ENCODE measurements around the gene DGCR8. TPM values are rescaled to one million over a fixed set of nuclear protein-coding genes. Genes with fewer than 3 reads are reported as not detected.

Gene DGCR8
- total RNA-seq = 10 to 100 TPM; 38.4 to 48.1 (median 45.1) TPM
- 28.2 TPM for total RNA-seq (2013)
- total RNA-seq = 27.5 to 120 (median 53.4) reads per million in 29 experiments

DNA sequence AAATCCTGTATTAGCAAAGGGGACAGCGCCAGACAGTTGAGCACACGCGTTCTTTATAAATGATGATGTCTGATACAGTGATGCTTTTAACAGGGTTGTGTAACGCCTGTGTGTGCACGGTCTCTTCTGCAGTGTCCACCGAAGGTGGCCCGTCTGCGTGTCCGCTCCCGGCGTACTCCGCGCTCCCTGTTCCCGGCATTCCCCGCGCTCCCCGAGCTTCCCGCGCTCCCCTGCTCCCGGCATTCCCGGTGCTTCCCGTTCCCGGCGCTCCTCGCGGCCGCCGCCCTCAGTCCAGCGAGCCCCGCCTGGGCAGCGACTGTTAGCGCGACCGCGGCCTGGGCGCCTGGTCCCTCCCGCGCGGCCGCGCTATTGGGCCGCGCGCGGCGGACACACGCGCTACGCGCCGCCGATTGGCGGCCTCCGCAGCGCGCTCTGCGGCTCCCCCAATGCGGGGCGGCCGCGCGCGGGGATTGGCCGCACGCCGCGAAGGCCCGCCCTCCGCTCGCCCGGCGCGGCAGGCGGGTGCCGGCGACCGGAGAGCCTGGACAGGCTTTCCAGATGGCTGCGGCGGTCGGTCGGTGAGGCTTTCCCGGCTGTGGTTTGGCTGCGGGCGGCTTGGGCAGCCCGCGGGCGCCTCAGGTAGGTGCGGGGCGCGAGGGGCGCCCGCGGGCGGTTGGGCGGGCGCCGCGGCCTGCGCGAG is at the start of gene DGCR8:
DGCR8 (plus strand) TSS at position 497 of the 700 bp plus-strand sequence. CDS start 5,723 bp downstream, outside the sequence.
- H3K36me3 ChIP-seq (ENCODE audit: control insufficient read depth in 2 of 2, extremely low read depth in 1 of 2, insufficient read depth in 1 of 2, low read length in 1 of 2) = peaks cover 0 to 5% of the 10 kb centered on the region in 2 donors
- H3K9me3 ChIP-seq = no peaks in the 10 kb centered on the region
- ATAC-seq (replicated peaks in 1 of 4) (peak; percentile 93 to 96 (median 95)), DNase-seq (peak; percentile 36 to 88 (median 60))
- H3K27me3 ChIP-seq (replicated peaks in 1 of 2; ENCODE audit: control insufficient read depth in 2 of 2, extremely low read depth in 1 of 2, insufficient read depth in 2 of 2, low read length in 1 of 2) = no peaks in the 10 kb centered on the region
- no peaks in the 10 kb centered on the region for H3K9me3 Mint-ChIP-seq
- H3K4me3 Mint-ChIP-seq = peak within 1 kb of the TSS; percentile 77 to 89 (median 88)
- ChIA-PET CTCF (no interaction called here), POLR2A (no interaction called here)
- peaks cover 42 to 45% (median 43%) of the 10 kb centered on the region in 3 donors for H3K4me1 Mint-ChIP-seq
- peak within 1 kb of the TSS; percentile 89 to 92 for H3K4me3 ChIP-seq (ENCODE audit: control insufficient read depth in 1 of 2, extremely low read depth in 1 of 2, low read length in 1 of 2)
- peak within 1 kb of the TSS; percentile 60 for H3K27ac ChIP-seq (ENCODE audit: low read length)
- no peaks in the 10 kb centered on the region for H3K36me3 Mint-ChIP-seq
- no peaks in the 10 kb centered on the region for H3K27me3 Mint-ChIP-seq
- under 1% methylated on average over 100 of the region's 100 CpGs for WGBS (ENCODE audit: insufficient coverage)
- peak within 1 kb of the TSS; percentile 73 to 89 for H3K27ac Mint-ChIP-seq
- peaks cover 17 to 51% of the 10 kb centered on the region in 2 experiments for H3K4me1 ChIP-seq (ENCODE audit: control insufficient read depth in 1 of 2, extremely low read depth in 1 of 2, insufficient read depth in 2 of 2, low read length in 2 of 2)

DNA sequence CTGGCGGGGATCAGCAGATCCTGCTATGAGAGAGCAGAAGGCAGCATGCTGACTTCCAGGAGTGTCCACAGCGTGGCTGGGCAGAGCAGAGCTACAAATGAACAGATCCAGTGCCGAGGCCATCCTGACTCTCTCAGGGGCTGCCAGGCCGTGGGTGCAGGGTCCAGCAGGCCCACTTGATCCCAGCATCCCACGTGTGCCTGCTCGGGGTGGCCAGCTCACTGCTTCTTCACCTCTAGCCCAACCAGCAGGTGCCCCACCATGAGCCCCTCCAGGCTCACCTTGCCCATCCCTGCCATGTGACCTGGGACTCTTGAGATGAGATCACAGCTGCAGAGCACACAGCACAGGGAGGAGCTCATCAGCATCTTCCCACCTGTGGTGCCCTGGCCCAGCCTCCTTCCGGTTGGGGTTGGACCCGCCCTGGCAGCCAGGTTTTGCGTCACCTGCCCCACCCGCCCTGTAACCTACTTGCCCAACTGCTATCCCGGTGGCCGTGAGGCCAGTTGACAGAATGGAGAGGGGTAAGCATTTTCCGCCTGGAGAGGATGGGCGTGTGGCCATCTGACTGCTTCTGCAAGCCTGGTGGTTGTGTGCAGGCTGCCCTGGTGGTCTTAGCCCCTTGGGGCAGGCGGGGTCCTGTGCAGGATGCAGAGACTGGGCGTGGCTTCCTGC is 48.2 kb upstream of the DGCR8 start:
- peak in 25 of 35 experiments; percentile 15 to 53 (median 31) for DNase-seq
- Histone ChIP-seq H3K36me3 (ENCODE audit: control insufficient read depth in 2 of 2, extremely low read depth in 1 of 2, insufficient read depth in 1 of 2, low read length in 1 of 2) (peaks cover 5 to 12% of the 10 kb centered on the region in 2 donors), H3K27ac (ENCODE audit: low read length) (no peak overlapping the region), H3K4me3 (ENCODE audit: control insufficient read depth in 1 of 2, extremely low read depth in 1 of 2, low read length in 1 of 2) (no peak overlapping the region), H3K4me1 (ENCODE audit: control insufficient read depth in 1 of 2, extremely low read depth in 1 of 2, insufficient read depth in 2 of 2, low read length in 2 of 2) (peaks cover 0 to 35% of the 10 kb centered on the region in 2 experiments), H3K27me3 (replicated peaks in 1 of 2; ENCODE audit: control insufficient read depth in 2 of 2, extremely low read depth in 1 of 2, insufficient read depth in 2 of 2, low read length in 1 of 2) (no peaks in the 10 kb centered on the region), H3K9me3 (no peaks in the 10 kb centered on the region)
- WGBS (ENCODE audit: insufficient coverage) = 91% methylated on average over 8 of the region's 16 CpGs
- no peaks in the 10 kb centered on the region for H3K9me3 Mint-ChIP-seq
- peaks cover 2% of the 10 kb centered on the region for H3K36me3 Mint-ChIP-seq
- H3K4me3 Mint-ChIP-seq = no peak overlapping the region
- no peak overlapping the region for H3K27ac Mint-ChIP-seq
- peak; percentile 64 to 80 (median 75) for ATAC-seq (replicated peaks in 1 of 4)
- H3K27me3 Mint-ChIP-seq = no peaks in the 10 kb centered on the region
- POLR2A ChIA-PET = no interaction called here
- CTCF ChIA-PET = interaction anchor here in 1 of 2 donors (0.5 kb wide), 1 partner anchor 386 kb away, joined by 3 read pairs; no protein-coding TSS in a partner anchor
- peaks cover 29 to 38% (median 37%) of the 10 kb centered on the region in 3 donors for H3K4me1 Mint-ChIP-seq

DNA sequence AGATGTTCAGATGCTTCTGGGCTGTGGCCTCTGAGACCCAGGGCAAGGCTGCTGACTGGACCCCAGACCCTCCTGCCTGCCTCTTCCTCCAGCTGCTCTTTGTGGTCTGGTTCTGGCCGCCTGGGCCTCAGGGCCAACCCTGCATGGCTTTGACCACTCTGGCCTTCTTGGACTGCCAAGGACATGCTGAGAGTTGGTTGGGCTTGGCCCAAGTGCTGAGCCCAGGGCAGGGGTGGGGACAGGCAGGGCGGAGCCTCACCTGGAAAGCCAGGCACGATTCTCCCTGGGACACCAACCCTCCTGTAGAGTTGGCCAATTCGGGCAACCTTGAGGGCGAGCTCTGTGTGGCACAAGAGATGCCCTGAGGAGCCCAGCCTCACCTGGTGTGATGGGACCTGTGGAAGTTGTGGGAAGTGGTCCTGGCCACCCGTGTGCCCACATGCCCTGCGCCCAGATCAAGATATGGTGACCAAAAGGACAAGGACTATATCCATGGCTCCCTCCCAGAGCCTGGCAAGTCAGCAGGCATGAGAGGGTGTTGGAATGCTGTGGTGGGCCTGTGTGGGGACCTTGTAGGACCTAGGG is 47.5 kb upstream of the DGCR8 start:
- Mint-ChIP-seq H3K27me3 (no peaks in the 10 kb centered on the region), H3K4me1 (peaks cover 25 to 38% (median 34%) of the 10 kb centered on the region in 3 donors), H3K4me3 (no peak overlapping the region), H3K36me3 (peaks cover 9% of the 10 kb centered on the region), H3K27ac (no peak overlapping the region), H3K9me3 (no peaks in the 10 kb centered on the region)
- no peaks in the 10 kb centered on the region for H3K9me3 ChIP-seq
- ChIA-PET CTCF (no interaction called here), POLR2A (no interaction called here)
- H3K27me3 ChIP-seq (replicated peaks in 1 of 2; ENCODE audit: control insufficient read depth in 2 of 2, extremely low read depth in 1 of 2, insufficient read depth in 2 of 2, low read length in 1 of 2) = no peaks in the 10 kb centered on the region
- H3K36me3 ChIP-seq (ENCODE audit: control insufficient read depth in 2 of 2, extremely low read depth in 1 of 2, insufficient read depth in 1 of 2, low read length in 1 of 2) = peaks cover 5 to 14% of the 10 kb centered on the region in 2 donors
- WGBS (ENCODE audit: insufficient coverage) = 91% methylated on average over 6 of the region's 7 CpGs
- peak overlapping the region; percentile 0 for H3K27ac ChIP-seq (ENCODE audit: low read length)
- peaks cover 0 to 35% of the 10 kb centered on the region in 2 experiments for H3K4me1 ChIP-seq (ENCODE audit: control insufficient read depth in 1 of 2, extremely low read depth in 1 of 2, insufficient read depth in 2 of 2, low read length in 2 of 2)
- H3K4me3 ChIP-seq (ENCODE audit: control insufficient read depth in 1 of 2, extremely low read depth in 1 of 2, low read length in 1 of 2) = no peak overlapping the region
- DNase-seq (no peak), ATAC-seq (replicated peaks in 1 of 4) (no peak)

DNA sequence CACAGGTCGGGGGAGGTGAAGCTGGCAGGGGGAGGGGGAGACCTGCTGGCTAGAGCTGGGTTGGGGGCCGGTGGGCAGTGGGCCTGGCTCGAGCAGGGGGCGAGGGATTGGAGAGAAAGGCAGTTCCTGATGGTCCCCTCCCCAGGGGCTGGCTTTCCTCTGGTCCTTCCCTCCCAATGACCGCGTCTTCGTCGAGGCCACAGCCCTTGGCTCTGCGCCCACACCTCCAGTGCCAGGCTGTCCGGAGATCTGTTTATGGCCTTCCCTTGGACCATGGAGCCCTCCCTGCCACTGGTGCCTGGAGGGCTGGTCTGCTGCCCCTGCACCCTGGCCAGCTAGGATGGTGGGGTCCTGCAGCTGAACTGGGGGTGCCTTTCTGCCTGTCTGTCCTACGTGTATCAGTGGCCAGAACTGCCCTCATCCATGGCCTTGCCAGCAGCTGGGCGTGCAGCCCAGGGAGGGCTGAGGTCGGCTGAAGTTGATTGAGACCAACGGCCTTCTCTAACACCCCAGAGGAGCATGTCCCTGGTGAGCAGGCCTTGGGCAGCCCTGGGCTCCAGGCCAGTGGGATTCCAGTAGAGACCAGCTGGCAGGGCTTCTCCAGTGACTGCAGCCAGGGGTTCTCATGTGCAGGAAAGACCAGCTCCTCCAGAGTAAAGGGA is 46.9 kb upstream of the DGCR8 start:
- Histone ChIP-seq H3K4me1 (ENCODE audit: control insufficient read depth in 1 of 2, extremely low read depth in 1 of 2, insufficient read depth in 2 of 2, low read length in 2 of 2) (peaks cover 0 to 35% of the 10 kb centered on the region in 2 experiments), H3K4me3 (ENCODE audit: control insufficient read depth in 1 of 2, extremely low read depth in 1 of 2, low read length in 1 of 2) (no peak overlapping the region), H3K27ac (ENCODE audit: low read length) (no peak overlapping the region), H3K27me3 (replicated peaks in 1 of 2; ENCODE audit: control insufficient read depth in 2 of 2, extremely low read depth in 1 of 2, insufficient read depth in 2 of 2, low read length in 1 of 2) (no peaks in the 10 kb centered on the region), H3K9me3 (no peaks in the 10 kb centered on the region), H3K36me3 (ENCODE audit: control insufficient read depth in 2 of 2, extremely low read depth in 1 of 2, insufficient read depth in 1 of 2, low read length in 1 of 2) (peaks cover 7 to 20% of the 10 kb centered on the region in 2 donors)
- Mint-ChIP-seq H3K36me3 (peaks cover 10% of the 10 kb centered on the region), H3K4me1 (peaks cover 23 to 38% (median 34%) of the 10 kb centered on the region in 3 donors), H3K4me3 (no peak overlapping the region), H3K9me3 (no peaks in the 10 kb centered on the region), H3K27me3 (no peaks in the 10 kb centered on the region), H3K27ac (no peak overlapping the region)
- ChIA-PET POLR2A (no interaction called here), CTCF (no interaction called here)
- WGBS (ENCODE audit: insufficient coverage) = 100% methylated on average over 9 of the region's 14 CpGs
- ATAC-seq (replicated peaks in 1 of 4) = no peak
- DNase-seq = no peak

GRCh38 chr22:20034143-20034542 is 45.9 kb upstream of the DGCR8 start:
- peaks cover 0 to 27% of the 10 kb centered on the region in 2 experiments for H3K4me1 ChIP-seq (ENCODE audit: control insufficient read depth in 1 of 2, extremely low read depth in 1 of 2, insufficient read depth in 2 of 2, low read length in 2 of 2)
- H3K36me3 ChIP-seq (ENCODE audit: control insufficient read depth in 2 of 2, extremely low read depth in 1 of 2, insufficient read depth in 1 of 2, low read length in 1 of 2) = peaks cover 14 to 29% of the 10 kb centered on the region in 2 donors
- no peaks in the 10 kb centered on the region for H3K27me3 ChIP-seq (replicated peaks in 1 of 2; ENCODE audit: control insufficient read depth in 2 of 2, extremely low read depth in 1 of 2, insufficient read depth in 2 of 2, low read length in 1 of 2)
- Mint-ChIP-seq H3K4me3 (no peak overlapping the region), H3K27ac (no peak overlapping the region), H3K36me3 (peaks cover 10% of the 10 kb centered on the region), H3K27me3 (no peaks in the 10 kb centered on the region), H3K4me1 (peaks cover 21 to 34% (median 31%) of the 10 kb centered on the region in 3 donors), H3K9me3 (no peaks in the 10 kb centered on the region)
- ATAC-seq (replicated peaks in 1 of 4) (no peak), DNase-seq (no peak)
- POLR2A ChIA-PET = interaction anchor here in 1 of 2 donors (0.7 kb wide), 1 partner anchor 11 kb away, joined by 4 read pairs; no protein-coding TSS in a partner anchor
- H3K27ac ChIP-seq (ENCODE audit: low read length) = no peak overlapping the region
- CTCF ChIA-PET = interaction anchor here in 1 of 2 donors (0.6 kb wide), 1 partner anchor 13 kb away, joined by 3 read pairs; no protein-coding TSS in a partner anchor
- WGBS (ENCODE audit: insufficient coverage) = 72% methylated on average over 3 of the region's 5 CpGs
- H3K9me3 ChIP-seq = no peaks in the 10 kb centered on the region
- no peak overlapping the region for H3K4me3 ChIP-seq (ENCODE audit: control insufficient read depth in 1 of 2, extremely low read depth in 1 of 2, low read length in 1 of 2)
